ENCODE results near the gene CPSF6. TPM values are rescaled to one million over a fixed set of nuclear protein-coding genes. Genes with fewer than 3 reads are reported as not detected.

CPSF6 gene
- total and polyA plus RNA-seq, 10 donors, result 16.9 to 75.7 (median 58.2) TPM

GRCh38 chr12:69210661-69211060 is 28.7 kb upstream of the CPSF6 start:
- Histone ChIP-seq H3K27ac (no peak overlapping the region), H3K4me1 (no peaks in the 10 kb centered on the region), H3K27me3 (replicated peaks in 1 of 7) (no peaks in the 10 kb centered on the region), H3K9me3 (peaks cover 0 to 16% (median 5%) of the 10 kb centered on the region in 8 donors), H3K4me3 (no peak overlapping the region), H3K36me3 (no peaks in the 10 kb centered on the region)
- 80 to 91% (median 85%) methylated on average over 3 of the region's 3 CpGs for WGBS, 5 donors
- DNase-seq, result no peak
- intact Hi-C loops (cut with DNase I; ENCODE audit: low total_unique reads), result no loop called here
- TF ChIP-seq POLR2AphosphoS5 (IDR thresholded peaks at IDR 0.05) (no peak), CTCF (IDR thresholded peaks at IDR 0.05 in 8 of 11, conservative IDR thresholded peaks at IDR 0.05 in 3 of 11) (no peak), POLR2A (IDR thresholded peaks at IDR 0.05) (no peak)

GRCh38 chr12:69211160-69211559 is 28.2 kb upstream of the CPSF6 start:
- H3K4me3 ChIP-seq, result no peak overlapping the region
- no peak for DNase-seq
- no peaks in the 10 kb centered on the region for H3K4me1 ChIP-seq
- TF ChIP-seq POLR2A (IDR thresholded peaks at IDR 0.05) (no peak), POLR2AphosphoS5 (IDR thresholded peaks at IDR 0.05) (no peak), CTCF (IDR thresholded peaks at IDR 0.05 in 8 of 11, conservative IDR thresholded peaks at IDR 0.05 in 3 of 11) (no peak)
- peaks cover 0 to 16% (median 5%) of the 10 kb centered on the region in 8 donors for H3K9me3 ChIP-seq
- no peaks in the 10 kb centered on the region for H3K27me3 ChIP-seq (replicated peaks in 1 of 7)
- H3K27ac ChIP-seq, result no peak overlapping the region
- intact Hi-C loops (cut with DNase I; ENCODE audit: low total_unique reads), result no loop called here
- H3K36me3 ChIP-seq, result no peaks in the 10 kb centered on the region
- WGBS, 5 donors, result 72 to 83% (median 79%) methylated on average over 3 of the region's 3 CpGs

DNA sequence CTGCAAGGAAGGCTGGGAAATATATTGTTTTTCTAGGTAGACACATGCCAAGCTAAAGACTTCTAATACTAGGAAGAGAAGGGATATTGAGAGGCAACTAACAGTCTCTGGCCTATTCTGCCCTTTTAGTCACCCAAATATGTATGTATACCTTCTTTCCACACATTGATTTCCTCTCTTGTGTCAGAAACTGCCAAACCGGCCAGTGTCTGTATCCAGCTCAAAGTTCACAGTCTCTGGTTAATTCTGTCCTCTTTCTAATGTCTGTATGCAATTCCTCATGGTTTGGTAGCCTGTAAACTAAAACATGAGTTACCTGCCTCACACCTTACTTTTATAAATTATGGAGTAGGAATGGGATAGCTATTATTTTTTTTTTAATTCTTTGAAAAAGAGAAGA is 25.2 kb upstream of the CPSF6 start:
- Histone ChIP-seq H3K4me1 (no peaks in the 10 kb centered on the region), H3K36me3 (no peaks in the 10 kb centered on the region), H3K4me3 (no peak overlapping the region), H3K27me3 (replicated peaks in 1 of 7) (no peaks in the 10 kb centered on the region), H3K9me3 (no peaks in the 10 kb centered on the region), H3K27ac (no peak overlapping the region)
- no peak for DNase-seq
- intact Hi-C loops (cut with DNase I; ENCODE audit: low total_unique reads), result no loop called here
- no peak for TF ChIP-seq CTCF (IDR thresholded peaks at IDR 0.05 in 8 of 11, conservative IDR thresholded peaks at IDR 0.05 in 3 of 11)
- TF ChIP-seq POLR2AphosphoS5 (IDR thresholded peaks at IDR 0.05), result no peak
- 69 to 92% (median 89%) methylated on average over 1 of the region's 1 CpG for WGBS, 5 donors

DNA sequence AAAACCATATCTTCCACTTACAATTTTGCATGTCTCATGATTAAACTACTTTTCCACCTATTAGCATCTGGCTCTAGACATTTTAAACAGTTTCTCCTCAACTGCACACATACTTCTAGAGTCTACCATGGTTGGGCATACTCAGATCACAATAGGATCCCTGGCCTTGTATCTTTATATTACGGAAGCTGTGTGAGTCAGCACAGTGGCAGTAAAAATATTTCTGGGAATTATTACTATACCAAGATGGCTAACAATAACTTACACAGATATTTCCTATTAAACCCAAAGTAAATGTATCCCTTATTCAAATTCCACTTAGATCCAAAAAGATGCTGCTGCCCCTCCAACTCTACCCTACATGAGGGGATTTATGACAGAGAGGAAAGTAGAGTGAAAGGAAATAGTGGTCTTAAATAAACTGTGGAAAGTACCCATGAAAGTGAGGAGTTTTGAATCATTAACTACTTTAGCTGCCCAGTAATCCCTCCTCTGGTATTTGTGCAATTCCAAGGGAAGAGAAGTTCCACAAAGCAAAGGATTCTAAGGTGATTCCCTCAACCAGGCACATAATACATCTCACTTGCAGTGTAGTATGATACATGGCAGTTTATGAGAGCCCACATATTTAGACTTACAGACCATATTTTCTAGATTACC is 14.0 kb upstream of the CPSF6 start:
- TF ChIP-seq CTCF (IDR thresholded peaks at IDR 0.05 in 8 of 11, conservative IDR thresholded peaks at IDR 0.05 in 3 of 11) (no peak), POLR2AphosphoS5 (IDR thresholded peaks at IDR 0.05) (no peak), POLR2A (IDR thresholded peaks at IDR 0.05) (no peak)
- Histone ChIP-seq H3K27ac (no peak overlapping the region), H3K9me3 (peaks cover 0 to 7% (median 2%) of the 10 kb centered on the region in 8 donors), H3K4me3 (no peak overlapping the region), H3K27me3 (replicated peaks in 1 of 7) (no peaks in the 10 kb centered on the region), H3K4me1 (no peaks in the 10 kb centered on the region), H3K36me3 (no peaks in the 10 kb centered on the region)
- intact Hi-C loops (cut with DNase I; ENCODE audit: low total_unique reads), result no loop called here
- 91 to 100% (median 95%) methylated on average over 1 of the region's 1 CpG for WGBS, 5 donors
- DNase-seq, result no peak

Measured in spleen (tissue), 11 donors.